Frontal cortex (tissue), 4 donors: Measurements from ENCODE around the gene ZNF678. TPM values are rescaled to one million over a fixed set of nuclear protein-coding genes. Genes with fewer than 3 reads are reported as not detected.
"Not testable (repeated sequence)": the region's sequence is repeated elsewhere in the genome, so short reads cannot be mapped to it uniquely, and the experiment has no call there.

ENCODE experiments used
- DNase-seq, 2 donors: peaks; one replicate each; pipeline ENCODE4 v3.0.0; 2012; ENCODE audit warnings: low spot score in 2 of 2
- FAIRE-seq: peaks from 2 replicates; lab custom pipeline; 2012; peaks lifted over from hg19 to GRCh38; lab: Jason Lieb, UNC
- total RNA-seq: library from RNA; depleted of rRNA; stranded (reverse); fragments of >200 nt; gene quantifications from one replicate; pipeline ENCODE4 v1.2.3, GENCODE V29; 2014
- donor health status: control.
- donor health status: control.
- donor health status: control.

Gene ZNF678
- total RNA-seq, 1 donor from 2014 or later = 48.1 TPM

GRCh38 chr1:227548448-227548847 lies 14.9 kb upstream of the ZNF678 start:
- DNase-seq (no peak), FAIRE-seq (no peak)

DNA sequence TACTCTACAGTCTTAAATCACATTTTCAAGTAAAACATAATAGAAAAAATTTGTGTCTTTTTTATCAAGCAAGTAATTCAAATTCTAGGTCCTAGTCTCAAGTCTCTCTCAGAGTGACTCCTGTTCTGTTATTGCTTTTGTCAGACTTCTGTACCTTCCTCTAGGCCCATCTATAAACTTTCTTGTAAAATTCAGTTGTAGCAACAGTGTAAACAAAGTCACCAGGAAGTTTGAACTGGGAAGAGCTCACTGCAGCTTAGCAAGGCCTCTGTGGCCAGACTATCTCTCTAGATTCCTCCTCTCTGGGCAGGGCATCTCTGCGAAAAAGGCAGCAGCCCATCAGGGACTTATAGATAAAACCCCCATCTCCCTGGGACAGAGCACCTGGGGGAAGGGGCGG lies 13.5 kb upstream of the ZNF678 start:
- FAIRE-seq = no peak
- no peak for DNase-seq

GRCh38 chr1:227551881-227552280 lies 11.5 kb upstream of the ZNF678 start:
- not testable (repeated sequence) for DNase-seq, FAIRE-seq

GRCh38 chr1:227556288-227556687 lies 7.1 kb upstream of the ZNF678 start:
- no peak for DNase-seq
- FAIRE-seq = no peak

DNA sequence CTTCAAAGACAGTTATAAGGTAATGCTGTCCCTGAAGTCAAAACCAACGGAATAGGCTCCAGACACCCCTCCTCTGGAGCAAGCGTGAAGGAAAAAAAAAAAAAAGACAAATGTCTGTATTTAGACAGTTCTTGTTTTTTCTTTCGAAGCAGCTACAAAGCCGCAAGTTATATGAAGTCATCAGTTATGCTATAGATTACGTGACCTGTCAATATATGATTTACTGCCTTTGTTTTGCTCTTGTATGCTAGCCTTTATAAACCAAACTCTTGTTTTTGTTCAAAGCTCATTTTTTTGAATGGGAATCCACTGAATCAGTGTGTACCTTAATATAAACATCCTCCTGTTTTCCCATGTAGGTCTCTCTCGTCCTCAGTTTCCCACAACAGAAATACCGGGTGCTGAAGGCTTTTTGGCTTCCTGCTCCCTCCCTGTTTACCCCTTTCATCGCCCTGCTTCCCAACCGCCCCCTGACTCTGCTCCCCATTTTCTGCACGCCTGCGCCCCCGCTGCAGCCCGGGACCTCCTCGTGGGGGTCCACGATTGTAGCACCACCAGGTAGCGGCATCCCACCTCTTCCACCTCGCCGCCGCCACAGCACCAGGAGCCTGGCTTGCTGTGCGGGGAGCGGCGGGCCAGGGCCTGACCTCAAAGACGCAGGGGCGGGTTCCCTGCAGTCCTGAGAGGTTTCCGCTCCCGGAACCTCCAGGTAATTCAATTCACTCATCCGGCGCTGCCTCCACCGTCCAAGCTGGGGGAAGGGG lies 5.2 kb upstream of the ZNF678 start:
- FAIRE-seq (no peak), DNase-seq (no peak)

- FAIRE-seq = no peak
- no peak for DNase-seq
These were observed 4.6 kb upstream of the ZNF678 start for GRCh38 chr1:227558732-227559262.

DNA sequence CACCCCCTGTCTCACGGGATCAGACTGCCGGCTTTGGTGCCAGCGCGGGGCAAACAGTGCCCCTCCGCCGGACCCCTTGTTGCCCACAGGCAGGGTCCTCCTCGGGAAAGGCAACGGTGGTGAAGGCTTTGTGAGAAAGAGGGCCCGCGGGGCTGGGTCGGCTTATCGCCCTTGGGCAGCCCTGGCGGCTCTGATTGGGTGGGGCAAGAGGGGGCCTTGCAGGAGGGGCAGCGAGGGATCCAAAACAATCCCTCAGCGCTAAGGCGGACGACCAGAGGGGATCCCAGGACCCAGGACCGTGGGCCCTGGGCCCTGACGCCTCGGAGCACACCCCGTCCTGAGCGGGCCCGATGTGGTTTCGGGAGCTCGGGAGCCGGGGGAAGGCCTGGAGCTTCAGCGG lies 3.9 kb upstream of the ZNF678 start:
- DNase-seq (no peak), FAIRE-seq (no peak)

GRCh38 chr1:227559926-227560325 lies 3.4 kb upstream of the ZNF678 start:
- FAIRE-seq (no peak), DNase-seq (no peak)

DNA sequence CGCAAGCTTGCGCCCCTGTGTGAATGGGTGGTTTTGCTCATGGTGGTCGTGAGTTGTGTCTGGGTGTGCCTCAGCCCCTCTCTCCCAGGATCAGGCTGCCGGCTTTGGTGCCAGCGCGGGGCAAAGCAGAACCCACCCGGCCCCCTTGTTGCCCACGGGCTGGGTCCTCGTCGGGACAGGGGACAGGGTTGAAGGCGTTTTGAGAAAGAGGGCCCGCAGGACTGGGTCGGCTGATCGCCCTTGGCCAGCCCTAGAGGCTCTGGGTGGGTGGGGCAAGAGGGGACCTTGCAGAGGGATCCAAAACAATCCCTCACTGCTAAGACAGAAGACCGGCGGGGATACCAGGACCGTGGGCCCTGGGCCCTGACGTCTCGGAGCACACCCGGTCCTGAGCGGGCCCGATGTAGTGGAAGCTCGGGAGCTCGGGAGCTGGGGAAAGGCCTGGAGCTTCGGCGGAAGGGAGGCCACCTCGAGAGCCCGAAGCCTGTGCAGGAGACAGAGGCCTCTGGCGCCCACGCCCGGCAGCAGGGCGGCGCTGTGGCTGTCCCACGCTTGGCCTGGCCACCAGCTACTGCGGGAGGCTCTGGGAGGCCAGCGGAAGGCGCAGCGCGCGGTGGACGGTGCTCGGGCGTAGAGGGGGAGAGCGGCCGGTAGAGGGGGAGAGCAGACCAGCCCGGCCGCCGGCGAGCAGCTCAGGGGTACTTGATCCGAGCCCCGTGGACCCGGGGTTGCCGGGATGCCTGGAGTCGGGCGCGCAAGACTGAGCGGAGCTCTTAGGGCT lies 2.8 kb upstream of the ZNF678 start:
- DNase-seq = no peak
- no peak for FAIRE-seq

- FAIRE-seq = no peak
These were observed 2.0 kb upstream of the ZNF678 start for GRCh38 chr1:227561241-227561907.

DNA sequence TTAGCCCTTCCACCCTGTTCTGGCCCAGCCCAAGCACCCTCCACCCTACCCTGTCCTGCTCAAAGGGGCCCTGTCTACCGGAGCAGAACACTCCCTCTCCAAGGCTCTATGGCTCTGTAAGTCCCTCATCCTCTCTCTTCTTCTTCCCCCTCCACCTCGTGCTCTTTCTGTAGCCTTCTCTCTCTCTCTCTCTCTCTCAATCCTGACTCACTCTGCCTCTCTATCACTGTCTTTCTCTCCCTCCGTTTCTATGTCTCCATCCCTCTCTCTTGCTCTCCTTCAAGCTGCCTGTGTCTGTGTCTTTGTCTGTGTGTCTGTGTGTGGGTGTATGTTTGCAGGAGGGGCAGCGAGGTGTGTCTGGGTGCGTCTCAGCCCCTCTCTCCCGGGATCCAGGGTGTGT lies 1.3 kb upstream of the ZNF678 start:
- FAIRE-seq = no peak
- no peak for DNase-seq

More at GRCh38 chr1:227561241-227561907, 2.0 kb upstream of the ZNF678 start:
- no peak for DNase-seq

GRCh38 chr1:227562933-227563323 lies 428 bp upstream of the ZNF678 start:
- DNase-seq (no peak), FAIRE-seq (no peak)

GRCh38 chr1:227567256-227567655 lies 3.9 kb downstream of the ZNF678 start:
- DNase-seq (no peak), FAIRE-seq (no peak)

DNA sequence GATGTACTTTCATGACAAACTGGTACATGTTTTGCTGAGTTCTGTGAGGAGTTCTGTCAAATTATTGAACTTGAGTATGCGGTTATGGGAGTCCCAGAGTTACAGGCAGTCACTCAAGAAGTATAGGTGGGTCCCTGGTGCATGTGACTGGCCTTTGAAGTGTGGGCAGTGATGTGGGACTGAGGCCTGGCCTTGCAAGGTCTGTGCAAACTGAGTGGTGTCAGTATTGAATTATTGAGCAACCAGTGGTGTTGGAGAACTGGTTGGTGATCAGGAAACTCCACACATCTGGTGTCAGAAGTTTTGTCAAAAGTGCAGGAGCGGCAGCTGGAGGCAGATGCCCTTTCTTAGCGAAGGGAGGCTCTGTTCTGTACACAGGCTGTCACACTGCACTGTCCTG lies 5.2 kb downstream of the ZNF678 start:
- FAIRE-seq (no peak), DNase-seq (no peak)

GRCh38 chr1:227572752-227573151 lies 9.4 kb downstream of the ZNF678 start:
- no peak for DNase-seq
- no peak for FAIRE-seq

GRCh38 chr1:227574926-227575325 lies 11.6 kb downstream of the ZNF678 start:
- no peak for DNase-seq
- no peak for FAIRE-seq

DNA sequence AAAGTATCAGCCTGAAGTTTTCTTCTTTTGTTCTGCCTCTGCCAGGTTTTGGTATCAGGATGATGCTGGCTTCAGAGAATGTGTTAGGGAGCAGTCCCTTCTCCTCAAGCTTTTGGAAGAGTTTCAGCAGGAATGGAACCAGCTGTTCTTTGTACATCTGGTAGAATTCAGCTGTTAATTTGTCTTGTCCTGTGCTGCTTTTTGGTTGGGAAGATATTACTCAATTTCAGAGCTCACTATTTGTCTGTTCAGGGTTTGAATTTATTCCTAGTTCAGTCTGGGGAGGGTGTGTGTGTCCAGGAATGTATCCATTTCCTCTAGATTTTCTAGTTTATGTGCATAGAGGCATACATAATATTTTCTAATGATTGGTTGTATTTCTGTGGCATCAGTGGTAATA lies 12.8 kb downstream of the ZNF678 start:
- DNase-seq = no peak
- no peak for FAIRE-seq

DNA sequence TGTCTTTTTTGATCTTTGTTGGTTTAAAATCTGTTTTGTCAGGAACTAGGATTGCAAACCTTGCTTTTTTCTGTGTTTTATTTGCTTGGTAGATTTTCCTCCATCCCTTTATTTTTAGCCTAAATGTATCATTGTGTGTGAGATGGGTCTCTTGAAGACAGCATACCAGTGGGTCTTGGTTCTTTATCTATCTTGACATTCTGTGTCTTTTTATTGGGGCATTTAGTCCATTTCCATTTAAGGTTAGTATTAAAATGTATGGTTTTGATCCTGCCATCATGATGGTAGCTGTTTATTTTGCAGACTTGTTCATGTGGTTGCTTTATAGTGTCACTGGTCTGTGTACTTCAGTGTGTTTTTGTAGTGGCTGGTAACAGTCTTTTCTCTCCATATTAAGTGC lies 14.1 kb downstream of the ZNF678 start:
- no peak for FAIRE-seq
- DNase-seq = no peak

DNA sequence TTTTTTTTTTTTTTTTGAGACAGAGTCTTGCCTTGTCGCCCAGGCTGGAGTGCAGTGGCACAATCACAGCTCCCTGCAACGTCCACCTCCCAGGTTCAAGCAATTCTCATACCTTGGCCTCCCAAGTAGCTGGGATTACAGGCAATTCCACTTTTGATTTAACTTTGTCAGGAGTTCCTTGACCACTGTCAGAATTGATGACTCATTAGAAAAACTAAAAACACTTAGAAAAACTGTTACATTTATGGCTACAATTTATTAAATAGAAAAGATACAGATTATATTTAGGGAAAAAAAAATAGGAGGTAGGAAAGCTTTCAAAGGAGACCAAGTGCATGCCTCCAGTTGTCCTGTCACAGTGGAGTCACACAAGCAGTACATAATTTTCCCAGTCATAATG lies 20.0 kb downstream of the ZNF678 start:
- no peak for FAIRE-seq

GRCh38 chr1:227586733-227587132 lies 23.4 kb downstream of the ZNF678 start:
- FAIRE-seq = no peak
- no peak for DNase-seq

More for the DNA sequence above, 20.0 kb downstream of the ZNF678 start:
- no peak for DNase-seq

GRCh38 chr1:227587968-227588367 lies 24.6 kb downstream of the ZNF678 start:
- no peak for FAIRE-seq

More at GRCh38 chr1:227587968-227588367, 24.6 kb downstream of the ZNF678 start:
- no peak for DNase-seq
